ENCODE data around the gene NOS3. TPM values are rescaled to one million over a fixed set of nuclear protein-coding genes. Genes with fewer than 3 reads are reported as not detected.

The NOS3 gene
- total and polyA plus RNA-seq, 2 donors from 2014 or later = 9.3 to 51.7 TPM

- Histone ChIP-seq H3K4me3 (ENCODE audit: low read length in 3 of 3) (no peak overlapping the region), H3K4me1 (ENCODE audit: control insufficient read depth in 2 of 3, insufficient read depth in 2 of 3, low read depth in 1 of 3, low read length in 3 of 3) (peaks cover 0 to 9% (median 0%) of the 10 kb centered on the region in 3 donors), H3K27ac (ENCODE audit: low read depth in 2 of 2, low read length in 2 of 2) (no peak overlapping the region), H3K27me3 (ENCODE audit: control insufficient read depth, insufficient read depth, low read length) (no peaks in the 10 kb centered on the region), H3K36me3 (ENCODE audit: control insufficient read depth in 2 of 3, insufficient read depth in 3 of 3, low read length in 3 of 3) (no peaks in the 10 kb centered on the region), H3K9ac (ENCODE audit: low read length in 3 of 3) (no peak overlapping the region), H3K9me3 (ENCODE audit: control insufficient read depth in 2 of 3, insufficient read depth in 1 of 3, low read length in 3 of 3) (no peaks in the 10 kb centered on the region)
- DNase-seq = peak; percentile 89 to 96 (median 93)
- TF ChIP-seq, protein P1, sequence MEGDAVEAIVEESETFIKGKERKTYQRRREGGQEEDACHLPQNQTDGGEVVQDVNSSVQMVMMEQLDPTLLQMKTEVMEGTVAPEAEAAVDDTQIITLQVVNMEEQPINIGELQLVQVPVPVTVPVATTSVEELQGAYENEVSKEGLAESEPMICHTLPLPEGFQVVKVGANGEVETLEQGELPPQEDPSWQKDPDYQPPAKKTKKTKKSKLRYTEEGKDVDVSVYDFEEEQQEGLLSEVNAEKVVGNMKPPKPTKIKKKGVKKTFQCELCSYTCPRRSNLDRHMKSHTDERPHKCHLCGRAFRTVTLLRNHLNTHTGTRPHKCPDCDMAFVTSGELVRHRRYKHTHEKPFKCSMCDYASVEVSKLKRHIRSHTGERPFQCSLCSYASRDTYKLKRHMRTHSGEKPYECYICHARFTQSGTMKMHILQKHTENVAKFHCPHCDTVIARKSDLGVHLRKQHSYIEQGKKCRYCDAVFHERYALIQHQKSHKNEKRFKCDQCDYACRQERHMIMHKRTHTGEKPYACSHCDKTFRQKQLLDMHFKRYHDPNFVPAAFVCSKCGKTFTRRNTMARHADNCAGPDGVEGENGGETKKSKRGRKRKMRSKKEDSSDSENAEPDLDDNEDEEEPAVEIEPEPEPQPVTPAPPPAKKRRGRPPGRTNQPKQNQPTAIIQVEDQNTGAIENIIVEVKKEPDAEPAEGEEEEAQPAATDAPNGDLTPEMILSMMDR (IDR thresholded peaks at IDR 0.05; ENCODE audit: borderline replicate concordance, extremely low read depth, insufficient read depth) = no peak
- FAIRE-seq = no peak
- intact Hi-C loops (cut with DNase I) = no loop called here
Measured at GRCh38 chr7:150955519-150956394, 35.1 kb upstream of the NOS3 start.

DNA sequence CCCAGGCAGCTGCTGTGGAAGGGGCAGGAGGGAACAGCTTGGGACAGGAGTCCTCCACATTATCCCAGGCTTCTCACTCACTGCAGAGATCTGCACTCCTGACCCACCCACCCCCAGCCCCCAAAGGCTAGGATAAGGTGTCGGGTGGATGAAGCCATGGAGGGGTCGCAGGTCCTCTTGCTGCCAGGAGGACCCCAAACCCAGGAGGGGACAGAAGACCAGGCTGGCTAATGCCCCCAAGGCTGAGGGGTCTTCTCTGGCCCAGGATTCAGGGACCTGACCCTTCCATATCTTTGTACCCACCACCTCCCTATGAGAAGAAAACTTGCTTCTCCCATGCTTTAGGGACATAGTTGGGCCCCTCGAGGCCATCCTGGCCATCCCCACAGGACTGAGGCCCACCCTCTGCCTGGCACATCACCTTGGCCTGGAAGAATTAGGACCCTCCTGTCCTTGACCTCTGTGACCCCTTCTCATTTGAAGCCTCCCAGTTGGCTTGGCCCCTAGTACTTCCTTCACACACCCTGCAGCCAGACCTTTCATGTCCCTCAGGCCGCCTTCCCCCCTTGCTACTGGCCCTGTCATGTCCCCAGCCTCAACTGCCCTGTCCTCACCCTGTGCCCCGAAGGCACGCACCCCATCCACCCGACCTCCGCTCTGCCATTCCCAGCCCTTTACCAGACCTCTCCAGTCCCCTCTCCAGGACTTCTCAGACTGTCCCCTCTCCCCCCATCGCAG, 34.3 kb upstream of the NOS3 start:
- no peaks in the 10 kb centered on the region for H3K9me3 ChIP-seq (ENCODE audit: control insufficient read depth in 2 of 3, insufficient read depth in 1 of 3, low read length in 3 of 3)
- no peak overlapping the region for H3K4me3 ChIP-seq (ENCODE audit: low read length in 3 of 3)
- intact Hi-C loops (cut with DNase I) = no loop called here
- H3K27ac ChIP-seq (ENCODE audit: low read depth in 2 of 2, low read length in 2 of 2) = no peak overlapping the region
- H3K9ac ChIP-seq (ENCODE audit: low read length in 3 of 3) = no peak overlapping the region
- FAIRE-seq (no peak), DNase-seq (peak in 1 of 5 donors; percentile 64)
- peaks cover 0 to 9% (median 0%) of the 10 kb centered on the region in 3 donors for H3K4me1 ChIP-seq (ENCODE audit: control insufficient read depth in 2 of 3, insufficient read depth in 2 of 3, low read depth in 1 of 3, low read length in 3 of 3)
- TF ChIP-seq, protein P1 (IDR thresholded peaks at IDR 0.05; ENCODE audit: borderline replicate concordance, extremely low read depth, insufficient read depth) = no peak
- H3K36me3 ChIP-seq (ENCODE audit: control insufficient read depth in 2 of 3, insufficient read depth in 3 of 3, low read length in 3 of 3) = no peaks in the 10 kb centered on the region
- H3K27me3 ChIP-seq (ENCODE audit: control insufficient read depth, insufficient read depth, low read length) = no peaks in the 10 kb centered on the region

- Histone ChIP-seq H3K27ac (ENCODE audit: low read depth in 2 of 2, low read length in 2 of 2) (no peak overlapping the region), H3K27me3 (ENCODE audit: control insufficient read depth, insufficient read depth, low read length) (no peaks in the 10 kb centered on the region), H3K4me1 (ENCODE audit: control insufficient read depth in 2 of 3, insufficient read depth in 2 of 3, low read depth in 1 of 3, low read length in 3 of 3) (peaks cover 0 to 9% (median 0%) of the 10 kb centered on the region in 3 donors), H3K9me3 (ENCODE audit: control insufficient read depth in 2 of 3, insufficient read depth in 1 of 3, low read length in 3 of 3) (no peaks in the 10 kb centered on the region), H3K36me3 (ENCODE audit: control insufficient read depth in 2 of 3, insufficient read depth in 3 of 3, low read length in 3 of 3) (no peaks in the 10 kb centered on the region), H3K9ac (ENCODE audit: low read length in 3 of 3) (no peak overlapping the region), H3K4me3 (ENCODE audit: low read length in 3 of 3) (no peak overlapping the region)
- peak in 1 of 5 donors; percentile 50 for DNase-seq
- TF ChIP-seq, protein P1 (IDR thresholded peaks at IDR 0.05; ENCODE audit: borderline replicate concordance, extremely low read depth, insufficient read depth) = no peak
- intact Hi-C loops (cut with DNase I) = no loop called here
- no peak for FAIRE-seq
Measured at GRCh38 chr7:150957133-150958020, 33.4 kb upstream of the NOS3 start.
